ENCODE measurements around the gene HGS. TPM values are rescaled to one million over a fixed set of nuclear protein-coding genes. Genes with fewer than 3 reads are reported as not detected.

HGS gene
- total and polyA plus RNA-seq, 2 of the 8 experiments (the other 6 are each of a cell fraction or from before 2014, with no cell fraction given): 80.8 to 99.7 TPM

DNA sequence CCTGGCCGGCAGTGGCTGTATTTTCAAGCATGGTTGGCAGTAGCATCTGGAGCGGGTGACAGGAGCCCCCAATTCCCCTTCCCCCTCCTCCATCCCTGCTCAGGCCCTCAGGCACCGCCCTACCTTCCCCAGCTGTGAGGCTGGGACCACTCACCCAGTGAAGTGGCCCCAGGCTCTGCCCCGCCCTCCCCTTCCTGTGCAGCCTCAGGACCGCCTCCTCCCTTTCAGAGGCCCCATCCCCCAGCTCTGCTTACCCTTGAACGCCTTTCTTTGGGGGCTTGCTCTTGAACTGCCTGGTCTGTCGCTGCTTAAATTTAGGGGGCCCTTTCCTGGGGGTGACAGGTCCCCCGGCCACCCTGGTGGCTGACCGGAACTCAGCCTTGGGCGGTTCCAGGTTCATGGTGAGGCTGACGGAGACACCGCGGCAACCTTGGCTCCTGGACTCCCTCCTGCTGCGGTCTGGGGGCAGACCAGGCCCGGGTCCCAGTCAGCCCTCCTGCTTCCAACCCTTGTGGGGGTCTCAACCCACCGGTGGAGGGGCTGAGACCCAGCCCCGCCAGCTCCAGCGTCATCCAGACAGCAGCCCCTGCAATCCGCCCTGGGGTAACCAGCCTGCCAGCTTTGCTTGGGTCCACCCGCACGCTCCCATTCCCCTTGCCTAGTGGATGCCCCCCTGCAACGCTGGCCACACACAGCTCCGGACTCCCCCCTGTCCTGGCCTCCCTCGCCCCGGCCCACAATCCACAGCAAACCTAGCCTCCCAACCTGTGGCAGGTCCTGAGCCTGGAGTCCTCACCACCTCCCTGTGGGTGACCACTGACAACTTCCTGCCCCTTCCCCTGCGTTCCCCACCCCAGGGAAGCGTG lies 30.7 kb upstream of the HGS start (continued):
- TF ChIP-seq RNF2 (IDR thresholded peaks at IDR 0.05; ENCODE audit: borderline replicate concordance, low read depth, low read length, missing control alignments, poor library complexity, severe bottlenecking) (no peak), CHD1 (IDR thresholded peaks at IDR 0.05; ENCODE audit: low read depth, low read length) (no peak), SAP30 (IDR thresholded peaks at IDR 0.05; ENCODE audit: insufficient read depth, insufficient replicate concordance, low read length) (no peak), TAF7 (optimal IDR thresholded peaks at IDR 0.05; ENCODE audit: borderline replicate concordance, low read depth, low read length) (no peak), CHD2 (IDR thresholded peaks at IDR 0.05; ENCODE audit: low read length) (no peak), SUZ12 (IDR thresholded peaks at IDR 0.05; ENCODE audit: low read length) (no peak)
- TF ChIP-seq, protein P1, sequence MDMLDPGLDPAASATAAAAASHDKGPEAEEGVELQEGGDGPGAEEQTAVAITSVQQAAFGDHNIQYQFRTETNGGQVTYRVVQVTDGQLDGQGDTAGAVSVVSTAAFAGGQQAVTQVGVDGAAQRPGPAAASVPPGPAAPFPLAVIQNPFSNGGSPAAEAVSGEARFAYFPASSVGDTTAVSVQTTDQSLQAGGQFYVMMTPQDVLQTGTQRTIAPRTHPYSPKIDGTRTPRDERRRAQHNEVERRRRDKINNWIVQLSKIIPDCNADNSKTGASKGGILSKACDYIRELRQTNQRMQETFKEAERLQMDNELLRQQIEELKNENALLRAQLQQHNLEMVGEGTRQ (IDR thresholded peaks at IDR 0.05; ENCODE audit: low read length): no peak
- TF ChIP-seq, protein P2, sequence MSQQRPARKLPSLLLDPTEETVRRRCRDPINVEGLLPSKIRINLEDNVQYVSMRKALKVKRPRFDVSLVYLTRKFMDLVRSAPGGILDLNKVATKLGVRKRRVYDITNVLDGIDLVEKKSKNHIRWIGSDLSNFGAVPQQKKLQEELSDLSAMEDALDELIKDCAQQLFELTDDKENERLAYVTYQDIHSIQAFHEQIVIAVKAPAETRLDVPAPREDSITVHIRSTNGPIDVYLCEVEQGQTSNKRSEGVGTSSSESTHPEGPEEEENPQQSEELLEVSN (IDR thresholded peaks at IDR 0.05): no peak

Data from H1 (cell line).